Measurements from ENCODE around the gene ZNF428.

- TF ChIP-seq, protein P1, sequence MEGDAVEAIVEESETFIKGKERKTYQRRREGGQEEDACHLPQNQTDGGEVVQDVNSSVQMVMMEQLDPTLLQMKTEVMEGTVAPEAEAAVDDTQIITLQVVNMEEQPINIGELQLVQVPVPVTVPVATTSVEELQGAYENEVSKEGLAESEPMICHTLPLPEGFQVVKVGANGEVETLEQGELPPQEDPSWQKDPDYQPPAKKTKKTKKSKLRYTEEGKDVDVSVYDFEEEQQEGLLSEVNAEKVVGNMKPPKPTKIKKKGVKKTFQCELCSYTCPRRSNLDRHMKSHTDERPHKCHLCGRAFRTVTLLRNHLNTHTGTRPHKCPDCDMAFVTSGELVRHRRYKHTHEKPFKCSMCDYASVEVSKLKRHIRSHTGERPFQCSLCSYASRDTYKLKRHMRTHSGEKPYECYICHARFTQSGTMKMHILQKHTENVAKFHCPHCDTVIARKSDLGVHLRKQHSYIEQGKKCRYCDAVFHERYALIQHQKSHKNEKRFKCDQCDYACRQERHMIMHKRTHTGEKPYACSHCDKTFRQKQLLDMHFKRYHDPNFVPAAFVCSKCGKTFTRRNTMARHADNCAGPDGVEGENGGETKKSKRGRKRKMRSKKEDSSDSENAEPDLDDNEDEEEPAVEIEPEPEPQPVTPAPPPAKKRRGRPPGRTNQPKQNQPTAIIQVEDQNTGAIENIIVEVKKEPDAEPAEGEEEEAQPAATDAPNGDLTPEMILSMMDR (conservative IDR thresholded peaks at IDR 0.05 in 1 of 2, IDR thresholded peaks at IDR 0.05 in 1 of 2; ENCODE audit: extremely low read depth in 1 of 2, insufficient read depth in 1 of 2, low read depth in 1 of 2, low read length in 2 of 2): no peak
- TF ChIP-seq EZH2 (IDR thresholded peaks at IDR 0.05; ENCODE audit: borderline replicate concordance, low read length): no peak
Measured at GRCh38 chr19:43667876-43668405, 48.5 kb upstream of the ZNF428 start.

All from mammary epithelial cell (primary cell).